GM08714 (cell line): ENCODE measurements around the gene SHANK2.

ENCODE experiments used
- H3K4me3 ChIP-seq: fragments of 200-500 bp; sonication (Bioruptor generic); 2 replicates; pipeline ENCODE4 v1.5.1; 2014; ENCODE audit warnings: mild to moderate bottlenecking, low read length, inconsistent platforms
- ZNF274 ChIP-seq: IDR thresholded peaks from 2 replicates; pipeline ENCODE4 v1.6.1; 2012; ENCODE audit warnings: mild to moderate bottlenecking, low read depth, low read length

SHANK2 gene

DNA sequence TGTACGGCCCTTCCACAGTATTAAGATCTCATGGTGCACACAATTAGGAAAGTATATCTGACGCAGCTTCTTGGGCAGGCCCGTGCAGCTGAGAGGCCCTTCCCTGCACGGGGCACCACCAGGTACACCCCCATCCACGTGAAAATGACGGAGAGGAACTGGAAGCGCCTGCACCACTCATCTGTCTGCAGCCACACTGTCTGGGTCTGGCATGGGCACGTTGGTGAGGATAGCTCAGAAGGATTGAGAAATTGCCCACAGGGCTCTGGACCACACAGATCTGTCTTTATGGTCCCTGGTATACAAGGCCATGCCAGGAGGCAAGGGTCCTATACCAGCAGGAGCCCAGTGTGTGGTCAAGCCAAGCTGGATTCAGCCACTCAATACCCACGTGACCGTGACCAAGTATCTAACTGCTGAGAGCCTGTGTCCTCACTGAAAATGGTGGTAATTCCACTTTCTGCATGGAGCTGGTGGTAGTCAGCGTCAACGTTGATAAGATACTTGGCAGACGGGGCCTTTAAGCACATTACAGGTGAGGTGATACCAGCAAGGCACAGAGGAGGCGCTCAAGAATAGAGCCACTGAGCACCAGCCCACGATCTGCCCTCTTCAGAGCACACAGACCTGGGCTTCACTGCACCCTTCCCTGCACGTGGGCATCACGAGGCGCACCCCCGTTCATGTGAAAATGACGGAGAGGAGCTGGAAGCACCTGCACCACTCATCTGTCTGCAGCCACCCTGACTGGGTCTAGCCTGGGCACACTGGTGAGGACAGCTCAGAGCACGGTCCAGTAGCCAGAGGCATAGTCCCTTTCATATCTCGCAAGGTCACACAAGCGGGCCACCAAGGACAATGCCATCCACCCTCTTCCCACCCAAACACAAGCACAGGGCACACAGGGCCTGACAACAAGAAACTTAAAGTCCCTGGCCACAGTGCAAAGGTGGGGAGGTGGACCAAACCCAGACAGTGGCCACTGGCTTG is 28.4 kb downstream of the SHANK2 start:
- no peak for TF ChIP-seq ZNF274
- no peak overlapping the region for H3K4me3 ChIP-seq

GRCh38 chr11:71223081-71223405 is 29.3 kb downstream of the SHANK2 start:
- no peak for TF ChIP-seq ZNF274
- no peak overlapping the region for H3K4me3 ChIP-seq

GRCh38 chr11:71222318-71223080 is 29.9 kb downstream of the SHANK2 start:
- TF ChIP-seq ZNF274 = no peak
- no peak overlapping the region for H3K4me3 ChIP-seq

DNA sequence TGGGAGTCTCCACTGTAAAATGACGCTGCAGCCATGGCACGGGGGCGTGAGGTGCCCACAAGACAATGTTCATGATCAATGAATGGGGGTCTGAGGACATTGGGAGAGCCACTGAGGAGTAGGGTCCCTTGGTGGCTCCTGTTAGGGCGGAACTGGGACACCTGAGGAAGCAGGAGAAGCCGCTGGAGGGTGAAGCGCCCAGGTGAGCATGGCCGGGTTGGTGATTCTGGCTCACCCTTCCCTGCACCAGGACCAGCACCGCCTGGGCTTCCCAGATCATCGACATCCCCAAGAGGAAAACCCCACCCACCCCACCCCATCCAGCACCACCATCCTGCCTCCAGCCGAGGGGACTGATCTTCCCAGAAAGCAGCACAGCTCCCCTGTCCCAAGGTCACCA is 30.6 kb downstream of the SHANK2 start:
- no peak for TF ChIP-seq ZNF274

GRCh38 chr11:71221201-71221600 is 31.2 kb downstream of the SHANK2 start:
- no peak for TF ChIP-seq ZNF274
- no peak overlapping the region for H3K4me3 ChIP-seq

More for the DNA sequence above, 30.6 kb downstream of the SHANK2 start:
- no peak overlapping the region for H3K4me3 ChIP-seq

- no peak for TF ChIP-seq ZNF274
These were observed 33.4 kb downstream of the SHANK2 start for GRCh38 chr11:71218789-71219499.

DNA sequence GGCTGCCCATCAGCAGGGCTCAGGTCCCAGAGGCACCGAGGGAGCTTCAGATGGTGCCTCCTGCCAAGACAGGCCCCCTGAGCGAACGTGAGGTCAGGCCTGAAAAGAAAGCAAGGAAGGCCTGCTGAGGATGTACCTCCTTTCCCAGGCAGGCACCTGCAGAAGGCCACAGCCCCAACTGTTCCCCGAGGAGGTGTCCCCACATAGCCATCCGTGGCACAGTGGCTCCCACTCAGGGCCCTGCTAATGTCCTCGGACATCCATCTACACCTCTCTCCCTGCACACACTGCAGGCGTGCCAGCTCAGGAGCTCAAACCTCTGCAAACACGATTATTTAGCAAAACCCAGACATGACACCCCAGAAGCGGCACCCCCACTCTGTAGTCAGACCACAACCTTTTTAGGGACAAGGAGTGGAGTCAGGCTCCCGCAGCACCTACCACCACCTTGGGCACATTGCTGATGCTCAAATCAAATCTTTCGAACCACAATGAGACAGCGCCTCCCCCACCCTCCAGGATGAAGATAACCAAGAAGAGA is 36.9 kb downstream of the SHANK2 start:
- TF ChIP-seq ZNF274 = no peak

More at GRCh38 chr11:71218789-71219499, 33.4 kb downstream of the SHANK2 start:
- H3K4me3 ChIP-seq = no peak overlapping the region

DNA sequence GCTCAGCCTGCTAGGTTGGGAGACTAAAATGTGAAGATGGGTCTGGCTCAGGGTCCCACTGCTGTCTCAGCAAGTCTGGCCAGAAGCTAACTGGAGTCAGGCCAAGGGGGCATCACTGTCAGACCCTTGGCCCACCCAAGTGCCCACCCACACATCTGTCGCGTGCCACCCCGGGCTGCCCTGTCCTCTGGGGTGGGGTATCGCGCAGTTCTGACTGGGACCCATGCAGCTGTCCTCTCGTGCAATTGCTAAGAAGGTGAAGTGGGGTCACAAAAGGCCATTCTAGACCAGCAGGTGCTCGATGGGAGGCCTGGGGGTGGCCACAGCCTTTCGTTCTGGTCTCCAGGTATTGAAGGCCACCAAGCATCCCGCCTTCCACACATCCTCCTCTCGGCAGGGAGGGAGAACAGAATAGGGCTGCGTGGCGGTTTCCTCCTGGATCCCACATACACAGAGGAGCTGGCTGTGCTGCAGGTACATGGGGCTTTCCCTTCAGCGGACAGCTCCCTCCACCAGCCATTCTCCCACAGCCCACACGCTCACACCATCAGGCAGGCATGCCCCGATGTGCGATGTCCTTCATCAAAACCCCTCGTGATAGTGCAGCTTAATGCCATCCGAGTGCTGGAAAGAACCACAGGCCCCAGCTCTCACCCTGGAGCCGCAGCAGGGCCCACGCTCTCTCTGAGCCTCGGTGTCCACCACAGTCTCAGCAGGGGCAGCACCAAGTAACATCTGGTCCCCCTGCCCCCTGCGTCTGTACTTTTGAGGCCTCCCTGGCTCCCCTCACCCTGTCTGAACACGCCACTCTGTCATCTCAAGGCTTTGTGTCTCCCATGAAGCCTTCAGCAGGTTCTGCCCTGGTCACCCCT is 37.6 kb downstream of the SHANK2 start:
- TF ChIP-seq ZNF274 = no peak

More for the DNA sequence above, 36.9 kb downstream of the SHANK2 start:
- no peak overlapping the region for H3K4me3 ChIP-seq

GRCh38 chr11:71213696-71214552 is 38.5 kb downstream of the SHANK2 start:
- no peak for TF ChIP-seq ZNF274
- no peak overlapping the region for H3K4me3 ChIP-seq

More for the DNA sequence above, 37.6 kb downstream of the SHANK2 start:
- no peak overlapping the region for H3K4me3 ChIP-seq

DNA sequence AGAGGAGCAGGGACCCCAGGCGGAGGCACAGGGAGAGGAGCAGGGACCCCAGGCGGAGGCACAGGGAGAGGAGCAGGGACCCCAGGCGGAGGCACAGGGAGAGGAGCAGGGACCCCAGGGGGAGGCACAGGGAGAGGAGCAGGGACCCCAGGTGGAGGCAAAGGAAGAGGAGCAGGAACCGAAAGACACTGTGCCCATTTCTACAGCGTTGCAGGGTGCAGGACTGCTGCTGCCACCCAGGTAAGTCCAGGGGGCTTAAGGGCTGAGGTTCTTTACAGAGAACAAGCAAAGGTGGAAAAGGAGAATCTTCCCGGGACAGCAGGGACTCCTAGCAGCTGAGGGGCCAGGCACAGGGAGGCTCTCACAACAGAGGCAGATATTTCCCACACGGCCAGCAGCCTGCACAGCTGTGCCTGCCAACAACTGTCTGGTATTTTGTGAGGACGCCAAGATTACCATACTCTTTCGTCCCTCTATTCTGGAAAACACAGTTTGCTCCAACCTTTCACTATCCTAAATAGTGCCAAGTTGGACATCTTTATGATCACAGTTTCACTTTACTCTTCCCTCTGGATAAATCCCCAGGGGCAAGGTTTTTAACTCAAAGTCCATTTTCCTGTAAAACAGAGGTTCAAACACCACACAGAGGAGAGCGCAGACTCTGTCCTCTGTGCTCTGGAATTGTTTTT is 39.4 kb downstream of the SHANK2 start:
- no peak for TF ChIP-seq ZNF274
- H3K4me3 ChIP-seq = no peak overlapping the region

DNA sequence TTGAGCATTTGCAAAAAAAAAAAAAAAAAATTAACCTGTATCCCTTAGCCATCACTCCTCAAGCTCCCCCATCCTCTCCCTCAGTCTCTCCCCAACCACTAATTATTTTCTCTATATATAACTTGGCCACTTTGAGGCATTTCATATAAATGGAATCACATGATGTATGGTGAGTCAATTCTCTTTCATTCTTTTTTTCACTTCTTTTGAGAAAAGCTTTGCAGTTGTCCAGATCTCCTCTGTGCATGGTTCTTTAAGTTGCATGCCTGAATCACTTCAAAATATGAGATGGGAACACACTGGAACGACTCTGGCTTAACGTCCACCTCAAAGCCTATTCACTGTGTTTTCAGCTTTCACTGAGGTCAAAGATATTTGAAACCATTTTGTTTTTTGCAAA is 40.7 kb downstream of the SHANK2 start:
- no peak overlapping the region for H3K4me3 ChIP-seq
- no peak for TF ChIP-seq ZNF274

- TF ChIP-seq ZNF274 = no peak
- H3K4me3 ChIP-seq = no peak overlapping the region
These were observed 41.5 kb downstream of the SHANK2 start for GRCh38 chr11:71210861-71211260.
